DMS53 treated with DMSO at 0.1 percent for 48 hours (cell line): ENCODE results near the gene SLC6A7.

Experiments
- DNase-seq: peaks from one replicate; lab custom pipeline; 2025; ENCODE audit not compliant: unreplicated experiment; lab: John Stamatoyannopoulos, UW

The SLC6A7 gene

GRCh38 chr5:150172145-150172544 is 17.7 kb upstream of the SLC6A7 start:
- no peak for DNase-seq

- no peak for DNase-seq
Observed at GRCh38 chr5:150172556-150172955, 17.3 kb upstream of the SLC6A7 start.

GRCh38 chr5:150173161-150173560 is 16.7 kb upstream of the SLC6A7 start:
- DNase-seq: no peak

DNA sequence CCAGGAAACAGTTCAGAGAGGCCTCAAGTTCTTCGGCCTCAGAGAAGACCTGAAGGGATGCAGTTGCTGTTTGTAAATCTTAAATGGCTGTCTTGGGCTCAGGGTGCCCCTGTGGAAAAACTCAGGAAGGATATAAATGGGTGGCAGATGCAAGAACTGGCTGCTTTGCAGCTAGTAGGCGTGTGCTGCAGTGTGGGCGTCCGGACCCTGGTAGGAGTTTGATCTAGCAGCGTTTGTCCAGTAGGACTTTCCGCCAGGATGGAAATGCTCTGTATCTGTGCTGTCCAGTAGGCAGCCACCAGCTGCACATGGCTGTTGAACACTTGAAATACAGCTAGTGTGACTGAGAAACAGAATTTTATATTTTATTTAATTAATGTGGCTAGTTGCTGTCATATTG is 15.6 kb upstream of the SLC6A7 start:
- DNase-seq: no peak

GRCh38 chr5:150175076-150175475 is 14.8 kb upstream of the SLC6A7 start:
- no peak for DNase-seq

- DNase-seq: no peak
Observed at GRCh38 chr5:150175536-150175935, 14.3 kb upstream of the SLC6A7 start.

DNA sequence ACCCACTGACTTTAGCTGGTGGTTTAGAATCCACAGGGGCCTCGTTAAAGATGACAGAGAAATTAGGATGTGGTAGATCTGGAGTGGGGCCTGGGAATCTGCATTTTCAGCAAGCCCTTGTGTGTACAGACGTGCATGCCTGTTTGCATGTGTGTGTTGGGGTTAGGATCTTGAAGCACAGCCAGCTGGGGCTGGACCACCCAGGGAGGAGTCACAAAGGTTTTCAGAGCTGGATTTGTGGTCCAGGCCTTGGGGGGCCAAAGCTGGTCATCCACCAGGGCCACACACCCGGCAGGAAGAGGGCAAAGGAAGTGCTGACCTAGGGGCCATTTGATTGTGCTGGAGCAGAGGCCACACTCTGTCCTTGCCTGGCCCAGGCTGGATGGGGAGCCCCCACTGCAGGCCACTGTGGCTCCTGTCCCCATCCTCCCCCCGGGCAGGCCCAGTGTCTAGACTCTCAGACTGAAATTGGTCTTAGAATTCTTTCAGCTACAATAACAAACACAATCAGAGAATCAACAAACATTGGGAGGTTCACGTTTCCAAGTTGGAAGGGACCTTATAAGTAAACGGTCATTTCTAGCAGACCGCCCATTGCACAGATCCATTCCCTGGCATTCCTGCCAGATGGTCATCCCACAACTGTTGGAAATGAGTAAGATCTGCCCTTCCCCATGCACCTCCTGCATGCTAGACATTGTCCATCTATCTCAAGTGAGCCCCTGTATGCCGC is 13.0 kb upstream of the SLC6A7 start:
- DNase-seq: no peak

DNA sequence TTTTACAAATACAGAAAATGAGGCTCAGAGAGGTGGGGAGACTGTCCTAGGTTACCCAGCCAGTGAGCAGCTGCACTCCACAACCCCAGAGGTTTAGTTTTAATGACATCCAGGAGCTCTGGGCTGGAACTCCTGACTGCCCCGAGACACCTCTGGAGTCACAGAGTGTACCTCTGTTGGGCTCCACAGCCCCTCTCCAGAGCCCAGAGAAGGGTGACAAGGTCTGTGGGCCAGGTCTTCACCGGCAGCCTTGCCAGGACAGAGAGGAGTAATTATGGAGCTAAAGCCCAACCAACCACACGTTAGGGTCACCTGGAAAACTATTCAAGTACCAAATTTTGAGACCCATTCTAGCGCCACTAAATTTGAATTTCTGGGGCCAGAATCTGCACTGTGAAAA is 12.1 kb upstream of the SLC6A7 start:
- DNase-seq: no peak

DNA sequence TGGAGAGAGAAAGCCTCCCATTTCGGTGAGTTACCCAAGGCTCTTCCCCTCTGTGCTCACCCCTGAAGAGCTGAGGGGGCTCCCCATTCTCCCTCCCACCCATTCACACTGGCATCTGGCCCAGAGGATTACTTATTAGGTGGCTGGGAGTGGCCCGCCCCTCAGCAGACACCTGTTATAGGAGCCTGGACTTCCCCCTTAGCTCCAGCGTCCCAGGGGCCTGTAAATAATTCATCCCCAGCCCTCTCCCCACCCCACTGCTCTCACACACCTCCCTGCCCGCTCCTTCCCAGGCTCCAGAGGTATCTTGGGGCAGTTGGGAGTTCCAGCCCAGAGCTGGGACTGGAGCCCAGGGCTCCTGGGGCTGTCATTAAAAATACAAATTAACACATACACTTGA is 11.6 kb upstream of the SLC6A7 start:
- DNase-seq: no peak

GRCh38 chr5:150179019-150179620 is 10.7 kb upstream of the SLC6A7 start:
- no peak for DNase-seq

DNA sequence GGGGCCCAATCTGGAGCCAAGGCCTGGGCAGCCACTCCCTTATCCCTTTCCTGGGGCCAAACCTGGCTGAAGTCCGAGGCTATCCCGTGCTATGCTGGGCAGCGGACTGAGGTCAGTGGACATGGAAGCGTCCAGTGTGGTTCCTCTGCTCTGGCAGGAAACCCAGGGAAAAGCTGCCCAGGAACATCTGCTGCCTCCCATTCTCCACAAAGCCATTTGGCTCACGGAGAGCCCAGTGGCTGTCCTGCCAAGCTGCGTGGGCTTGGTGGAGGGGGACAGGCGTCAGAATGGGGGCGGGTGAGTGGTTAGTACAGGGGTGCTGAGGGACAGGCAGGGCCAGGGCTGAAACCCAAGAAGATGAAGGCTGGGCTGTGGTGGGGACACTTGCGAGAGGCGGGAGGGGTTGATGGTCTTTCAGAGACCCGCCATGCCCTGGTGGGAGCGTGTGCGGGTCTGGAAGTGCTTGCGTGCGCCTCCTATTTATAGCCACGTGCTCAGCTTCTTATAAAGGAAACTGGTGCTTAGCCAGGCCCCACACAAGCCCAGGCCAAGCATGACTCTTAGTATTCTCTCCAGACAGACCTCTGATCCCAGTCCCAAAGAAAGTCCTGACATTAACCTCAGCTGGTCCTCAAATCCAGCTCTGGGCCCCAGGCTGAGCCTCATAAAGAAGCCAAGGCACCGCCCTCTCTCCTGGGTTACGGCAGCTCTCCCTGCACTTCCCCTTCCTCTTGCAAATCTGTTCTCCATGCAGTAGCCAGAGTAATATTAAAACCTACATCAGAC is 9.4 kb upstream of the SLC6A7 start:
- no peak for DNase-seq

DNA sequence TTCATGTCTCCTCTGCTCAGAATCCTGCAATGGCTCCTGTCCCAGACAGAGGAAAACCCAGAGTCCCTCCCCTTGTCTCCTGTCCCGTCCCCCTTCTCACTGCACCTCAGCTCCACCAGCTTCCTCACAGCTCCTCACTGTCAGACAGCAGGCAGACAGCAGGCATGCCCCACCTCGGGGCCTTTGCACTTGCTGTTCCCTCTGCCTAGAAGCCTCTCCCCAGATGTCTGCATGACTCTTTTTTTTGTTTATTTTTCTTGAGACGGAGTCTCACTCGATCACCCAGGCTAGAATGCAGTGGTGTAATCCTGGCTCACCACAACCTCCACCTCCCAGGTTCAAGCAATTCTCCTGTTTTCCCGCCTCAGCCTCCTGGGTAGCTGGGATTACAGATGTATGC is 8.8 kb upstream of the SLC6A7 start:
- no peak for DNase-seq

DNA sequence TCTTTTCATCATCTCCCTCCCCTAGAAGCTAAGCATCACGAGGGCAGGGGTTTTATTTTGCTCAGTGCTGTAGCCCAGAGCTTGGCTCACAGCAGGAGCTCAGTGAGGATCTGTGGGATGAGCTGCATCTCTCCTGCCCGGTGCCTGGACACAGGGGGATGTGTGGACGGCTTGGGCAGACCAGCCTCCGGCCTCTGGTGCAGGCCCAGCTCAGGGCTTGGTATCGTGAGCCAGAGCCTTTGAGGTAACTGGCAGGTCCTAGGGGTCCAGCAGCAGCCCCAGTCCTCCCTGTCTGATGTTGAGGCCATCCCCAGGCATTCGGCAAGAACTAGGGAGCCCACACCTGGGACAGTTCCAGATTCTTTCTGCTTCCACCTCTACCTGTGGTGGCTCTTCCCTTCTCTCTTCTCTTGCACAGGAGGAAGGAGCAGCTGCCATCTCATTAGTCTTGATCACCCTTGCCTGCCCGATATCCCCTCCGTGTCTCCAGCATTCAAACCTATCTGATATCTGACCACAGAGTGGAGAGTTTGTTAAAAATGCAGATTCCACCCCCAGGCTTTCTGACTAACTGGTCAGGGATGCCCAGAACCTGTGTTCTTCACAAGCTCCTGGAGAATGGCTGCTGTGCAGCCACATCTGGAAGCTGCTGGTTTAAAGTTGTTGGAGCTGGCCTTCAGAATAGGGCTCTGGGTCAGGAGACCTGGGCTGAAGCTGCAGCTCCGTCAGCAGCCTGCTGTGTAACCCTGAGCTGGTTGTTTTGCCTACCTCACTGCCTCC is 7.9 kb upstream of the SLC6A7 start:
- DNase-seq: no peak

DNA sequence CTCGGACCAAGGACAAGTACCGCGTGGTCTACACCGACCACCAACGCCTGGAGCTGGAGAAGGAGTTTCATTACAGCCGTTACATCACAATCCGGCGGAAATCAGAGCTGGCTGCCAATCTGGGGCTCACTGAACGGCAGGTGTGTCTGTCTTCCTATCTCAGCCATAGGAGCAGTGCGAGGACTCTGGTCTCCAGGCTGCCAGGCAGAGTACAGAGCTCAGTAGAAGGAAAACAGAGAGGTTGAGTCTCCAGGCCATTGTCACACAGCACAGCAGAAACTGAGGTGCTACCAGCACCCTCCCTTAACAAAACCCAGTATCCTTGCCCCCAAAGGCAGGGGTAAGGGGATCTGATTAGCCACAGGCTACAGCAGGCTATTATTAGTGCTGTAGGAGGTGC is 7.1 kb upstream of the SLC6A7 start:
- no peak for DNase-seq

DNA sequence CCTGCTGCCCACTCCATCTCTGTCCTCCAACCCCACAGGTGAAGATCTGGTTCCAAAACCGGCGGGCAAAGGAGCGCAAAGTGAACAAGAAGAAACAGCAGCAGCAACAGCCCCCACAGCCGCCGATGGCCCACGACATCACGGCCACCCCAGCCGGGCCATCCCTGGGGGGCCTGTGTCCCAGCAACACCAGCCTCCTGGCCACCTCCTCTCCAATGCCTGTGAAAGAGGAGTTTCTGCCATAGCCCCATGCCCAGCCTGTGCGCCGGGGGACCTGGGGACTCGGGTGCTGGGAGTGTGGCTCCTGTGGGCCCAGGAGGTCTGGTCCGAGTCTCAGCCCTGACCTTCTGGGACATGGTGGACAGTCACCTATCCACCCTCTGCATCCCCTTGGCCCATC is 6.4 kb upstream of the SLC6A7 start:
- no peak for DNase-seq

- DNase-seq: no peak
Observed at GRCh38 chr5:150184006-150184405, 5.9 kb upstream of the SLC6A7 start.

DNA sequence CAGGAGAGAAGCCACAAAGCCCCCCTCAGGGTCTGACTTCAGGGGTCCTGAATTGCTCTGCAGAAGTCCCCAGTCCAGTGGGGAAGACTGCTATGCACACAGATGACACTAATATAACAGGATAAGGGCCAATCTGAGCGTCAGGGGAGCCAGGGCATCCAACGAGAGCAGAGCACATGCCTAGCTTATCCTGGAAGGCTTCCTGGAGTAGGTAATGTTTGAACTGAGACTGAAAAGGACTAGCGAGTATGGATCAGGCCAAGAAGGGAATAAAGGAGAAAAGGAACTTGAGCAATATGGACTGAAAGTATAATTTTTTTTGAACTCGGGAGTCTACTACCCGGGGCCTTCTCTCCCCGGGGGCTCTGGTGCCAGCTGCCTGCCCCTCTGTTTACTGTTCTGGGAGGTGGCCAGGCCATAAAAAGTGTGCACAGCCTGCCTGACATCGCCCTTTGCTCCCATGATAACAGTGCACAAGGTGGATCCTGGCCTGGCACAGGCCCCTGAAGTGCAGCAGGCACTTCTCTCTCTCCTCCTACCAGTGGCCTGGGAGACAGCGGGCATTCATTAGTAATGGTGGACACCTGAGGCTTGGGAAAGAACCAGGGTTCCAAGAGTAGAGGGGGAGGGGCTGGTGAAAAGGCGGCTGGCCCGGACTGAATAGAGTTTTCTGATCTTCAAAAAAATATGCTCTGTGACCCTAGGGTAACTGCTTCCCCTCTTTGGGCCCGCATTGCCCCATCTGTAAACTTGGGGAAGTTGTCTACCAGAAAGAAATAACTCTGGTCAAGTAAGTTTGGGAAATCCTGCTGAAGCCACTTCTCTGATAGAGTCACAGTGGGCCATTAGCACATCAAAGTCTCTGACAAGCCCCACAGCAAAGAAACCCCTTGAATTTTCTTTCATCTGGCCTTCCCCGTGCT is 4.6 kb upstream of the SLC6A7 start:
- no peak for DNase-seq

GRCh38 chr5:150186137-150186536 is 3.7 kb upstream of the SLC6A7 start:
- no peak for DNase-seq

DNA sequence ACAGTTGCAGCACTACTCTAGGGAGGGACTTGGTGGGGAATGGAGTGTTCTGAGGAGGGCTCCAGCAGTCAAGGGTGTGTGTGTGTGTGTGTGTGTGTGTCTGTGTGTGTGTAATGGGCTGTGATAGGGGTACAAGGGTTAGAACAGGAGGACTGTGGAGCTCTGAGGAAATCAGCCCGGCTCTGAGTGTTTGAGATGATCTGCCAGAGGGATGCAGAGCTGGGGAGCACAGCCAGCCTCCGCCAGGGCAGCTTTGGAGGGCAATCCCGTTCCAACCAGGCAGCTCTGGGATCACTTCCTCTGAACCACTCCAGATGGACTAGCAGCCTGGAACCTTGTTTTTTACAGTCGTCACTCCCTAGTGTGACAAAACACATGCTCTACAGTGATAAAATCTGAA is 3.0 kb upstream of the SLC6A7 start:
- no peak for DNase-seq

GRCh38 chr5:150188146-150188842 is 1.6 kb upstream of the SLC6A7 start:
- DNase-seq: no peak
